Stimulated activated CD4-positive, alpha-beta T cell treated with anti-CD3 and anti-CD28 coated beads, Interleukin-12 subunit alpha, Interleukin-12 subunit beta, amount 100 ng/mL, for 48 hours (primary cell): ENCODE measurements around the gene SRF.
A peak's percentile ranks its signal among the peaks of the same experiment; 100 is the strongest.

ENCODE experiments used
- DNase-seq, 3 donors: peaks; one replicate each; pipeline ENCODE4 v3.0.0-alpha.2; 2020; ENCODE audit warnings: low read depth in 2 of 3, low spot score in 1 of 3

Gene SRF

DNA sequence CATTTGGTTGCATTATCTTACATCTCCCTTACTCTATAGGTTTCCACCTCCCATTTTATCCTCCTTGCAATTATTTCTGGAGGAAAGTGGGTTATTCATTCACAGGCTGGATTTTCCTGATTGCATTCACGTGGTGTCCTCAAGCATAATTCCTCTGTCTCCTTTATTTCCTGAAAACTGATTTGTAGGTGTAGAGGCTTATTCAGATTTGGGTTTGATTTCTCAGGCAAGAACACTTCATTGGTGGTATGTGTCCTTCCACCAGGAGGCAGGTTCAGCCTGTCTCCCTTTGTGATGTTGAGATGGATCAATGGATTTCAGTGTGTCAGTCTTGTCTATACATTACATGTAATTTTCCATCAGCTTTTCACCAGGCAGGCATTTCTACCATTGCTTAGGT, 40.9 kb downstream of the SRF start:
- no peak for DNase-seq

DNA sequence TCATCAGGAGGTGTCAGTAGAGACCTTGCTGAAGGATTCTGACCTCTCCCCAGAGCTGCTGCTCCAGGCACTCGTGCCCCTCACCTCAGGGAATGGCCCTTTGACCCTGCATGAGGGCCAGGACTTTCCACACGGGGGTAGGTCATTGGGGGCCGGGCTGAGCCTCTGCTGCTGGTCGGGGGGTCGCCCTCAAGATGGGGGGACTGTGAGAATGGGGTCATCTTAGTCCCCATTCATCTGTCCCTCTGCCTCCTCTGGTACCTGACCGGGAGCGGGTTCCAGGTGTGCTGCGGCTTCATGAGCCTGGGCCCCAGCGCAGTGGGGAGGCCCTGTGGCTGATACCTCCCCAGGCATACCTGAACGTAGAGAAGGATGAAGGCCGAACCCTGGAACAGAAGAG, 42.4 kb downstream of the SRF start:
- no peak for DNase-seq

DNA sequence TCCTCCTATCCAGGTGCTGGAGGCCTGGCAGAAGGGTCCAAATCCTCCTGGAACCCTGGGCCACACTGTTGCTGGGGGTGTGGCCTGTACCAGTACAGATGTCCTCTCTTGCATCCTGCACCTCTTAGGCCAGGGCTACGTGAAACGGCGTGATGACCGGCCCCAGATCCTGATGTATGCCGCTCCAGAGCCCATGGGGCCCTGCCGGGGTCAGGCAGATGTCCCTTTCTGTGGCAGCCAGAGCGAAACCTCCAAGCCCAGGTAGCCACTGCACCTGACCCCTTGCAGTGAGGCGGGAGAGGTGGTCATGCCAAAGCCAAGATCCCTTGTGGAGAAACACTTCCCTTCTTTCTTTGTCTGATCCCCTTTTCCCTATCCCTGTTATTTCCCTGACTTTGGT, 44.0 kb downstream of the SRF start:
- no peak for DNase-seq

DNA sequence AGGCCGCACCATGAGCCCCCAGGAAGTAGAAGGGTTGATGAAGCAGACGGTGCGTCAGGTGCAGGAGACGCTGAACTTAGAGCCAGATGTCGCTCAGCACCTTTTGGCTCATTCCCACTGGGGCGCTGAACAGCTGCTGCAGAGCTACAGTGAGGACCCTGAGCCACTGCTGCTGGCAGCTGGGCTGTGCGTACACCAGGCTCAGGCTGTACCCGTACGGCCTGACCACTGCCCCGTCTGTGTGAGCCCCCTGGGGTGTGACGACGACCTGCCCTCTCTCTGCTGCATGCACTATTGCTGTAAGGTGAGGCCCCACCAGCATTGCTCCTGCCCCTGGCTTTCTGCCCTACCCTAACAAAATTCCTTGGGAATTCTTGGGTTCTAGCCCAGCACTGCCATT, 45.1 kb downstream of the SRF start:
- no peak for DNase-seq

DNA sequence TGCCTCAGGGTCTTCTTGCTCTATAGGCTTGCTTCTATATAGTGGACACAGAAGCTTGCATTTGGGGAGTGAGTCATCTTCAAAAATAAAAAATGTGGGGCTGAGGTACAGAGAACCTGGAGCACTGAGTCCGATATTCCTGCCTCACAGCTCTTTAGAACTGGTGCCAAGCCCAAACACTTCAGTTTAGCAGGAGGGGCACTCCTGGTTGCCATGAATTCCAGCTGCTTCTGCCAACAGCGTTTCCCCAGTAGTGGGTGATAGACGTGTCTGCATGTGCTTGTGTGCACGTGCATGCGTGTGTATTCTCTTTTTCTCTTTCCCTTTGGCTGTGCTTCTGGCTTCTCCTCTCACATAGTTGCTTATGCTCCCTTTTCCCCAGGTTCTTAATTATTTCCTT, 46.3 kb downstream of the SRF start:
- DNase-seq, result no peak

DNA sequence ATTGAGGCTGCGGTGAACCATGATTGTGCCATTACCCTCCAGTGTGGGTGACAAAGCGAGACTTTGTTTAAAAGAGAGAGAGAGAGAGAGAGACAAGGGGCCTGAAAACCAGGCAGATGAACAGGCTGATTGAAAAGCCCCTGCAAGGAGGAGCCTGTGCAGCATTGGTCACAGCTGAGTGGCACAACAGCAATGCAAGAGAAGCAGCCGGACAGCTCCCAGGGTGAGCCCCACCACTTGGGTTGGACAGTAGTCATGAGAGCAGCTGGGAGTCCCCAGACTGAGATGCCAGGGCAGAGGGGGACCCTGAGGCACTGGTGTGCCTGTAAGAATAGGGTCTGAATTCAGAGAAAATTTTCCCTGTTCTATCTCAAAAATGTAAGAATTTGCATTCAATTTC, 48.0 kb downstream of the SRF start:
- DNase-seq, result no peak

DNA sequence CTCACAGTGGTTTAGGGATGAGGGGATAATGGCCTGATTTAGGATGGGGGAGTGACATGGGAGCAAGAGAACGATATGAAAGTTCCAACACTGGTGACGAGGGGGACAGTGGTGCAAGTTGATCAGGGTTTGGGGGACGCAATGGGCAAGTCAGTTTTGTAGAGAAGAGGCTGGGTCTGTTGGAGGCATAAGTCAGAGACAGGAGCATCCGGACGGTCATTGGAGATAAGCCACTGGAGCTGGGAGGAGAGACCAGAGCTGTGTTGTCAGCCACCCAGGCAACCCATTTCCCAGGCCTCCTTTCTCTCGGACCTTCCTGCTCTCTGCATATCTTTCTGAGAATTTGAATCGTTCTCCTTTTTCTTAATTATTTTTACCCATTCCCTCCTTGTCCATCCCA, 48.7 kb downstream of the SRF start:
- DNase-seq, result no peak

DNA sequence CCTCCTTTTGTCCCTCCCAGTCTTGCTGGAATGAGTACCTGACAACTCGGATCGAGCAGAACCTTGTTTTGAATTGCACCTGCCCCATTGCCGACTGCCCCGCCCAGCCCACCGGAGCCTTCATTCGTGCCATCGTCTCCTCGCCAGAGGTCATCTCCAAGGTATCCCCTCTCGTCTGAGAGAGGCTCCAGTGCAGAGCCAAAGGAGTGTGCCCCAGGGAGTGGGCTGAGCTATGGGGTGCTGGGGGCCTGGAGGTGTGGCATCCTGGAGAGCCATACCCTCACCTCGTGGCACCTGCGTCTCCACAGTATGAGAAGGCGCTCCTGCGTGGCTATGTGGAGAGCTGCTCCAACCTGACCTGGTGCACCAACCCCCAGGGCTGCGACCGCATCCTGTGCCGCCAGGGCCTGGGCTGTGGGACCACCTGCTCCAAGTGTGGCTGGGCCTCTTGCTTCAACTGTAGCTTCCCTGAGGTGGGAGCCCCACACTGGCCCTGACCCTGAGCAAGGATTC, 49.4 kb downstream of the SRF start:
- no peak for DNase-seq

DNA sequence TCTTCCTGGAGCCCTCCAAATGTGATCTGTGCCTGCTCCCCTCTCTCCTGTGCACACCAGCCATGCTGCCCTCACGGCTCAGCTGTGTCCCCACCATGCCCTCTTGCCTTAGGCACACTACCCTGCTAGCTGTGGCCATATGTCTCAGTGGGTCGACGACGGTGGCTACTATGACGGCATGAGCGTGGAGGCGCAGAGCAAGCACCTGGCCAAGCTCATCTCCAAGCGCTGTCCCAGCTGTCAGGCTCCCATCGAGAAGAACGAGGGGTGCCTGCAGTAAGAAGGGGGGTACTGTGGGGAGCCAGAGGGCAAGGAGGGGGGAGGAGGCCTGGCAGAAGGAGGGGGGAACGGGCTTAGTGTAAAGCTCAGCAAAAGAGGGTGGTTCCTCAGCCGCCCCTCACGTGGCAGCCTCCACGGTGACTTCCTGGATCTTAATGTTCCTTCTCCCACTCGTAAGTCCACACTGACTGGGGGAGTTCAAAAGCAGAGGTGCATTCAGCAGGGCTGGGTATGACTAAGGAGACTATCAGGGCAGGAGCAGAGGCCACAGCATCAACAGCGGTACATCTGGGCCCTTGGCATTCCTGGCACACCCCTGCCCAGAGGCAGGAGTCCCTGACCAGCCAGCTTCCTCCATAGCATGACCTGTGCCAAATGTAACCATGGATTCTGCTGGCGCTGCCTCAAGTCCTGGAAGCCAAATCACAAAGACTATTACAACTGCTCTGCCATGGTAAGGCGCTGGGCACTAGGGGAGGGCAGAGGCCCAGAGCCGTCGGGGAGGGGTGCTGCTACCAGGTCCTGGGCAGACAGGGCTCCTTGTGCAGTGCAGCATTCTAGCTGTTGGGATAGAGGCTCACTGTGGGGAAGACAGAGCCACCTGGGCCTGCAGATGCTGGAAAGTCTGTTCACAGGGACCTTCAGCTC, 50.2 kb downstream of the SRF start:
- DNase-seq, result no peak

DNA sequence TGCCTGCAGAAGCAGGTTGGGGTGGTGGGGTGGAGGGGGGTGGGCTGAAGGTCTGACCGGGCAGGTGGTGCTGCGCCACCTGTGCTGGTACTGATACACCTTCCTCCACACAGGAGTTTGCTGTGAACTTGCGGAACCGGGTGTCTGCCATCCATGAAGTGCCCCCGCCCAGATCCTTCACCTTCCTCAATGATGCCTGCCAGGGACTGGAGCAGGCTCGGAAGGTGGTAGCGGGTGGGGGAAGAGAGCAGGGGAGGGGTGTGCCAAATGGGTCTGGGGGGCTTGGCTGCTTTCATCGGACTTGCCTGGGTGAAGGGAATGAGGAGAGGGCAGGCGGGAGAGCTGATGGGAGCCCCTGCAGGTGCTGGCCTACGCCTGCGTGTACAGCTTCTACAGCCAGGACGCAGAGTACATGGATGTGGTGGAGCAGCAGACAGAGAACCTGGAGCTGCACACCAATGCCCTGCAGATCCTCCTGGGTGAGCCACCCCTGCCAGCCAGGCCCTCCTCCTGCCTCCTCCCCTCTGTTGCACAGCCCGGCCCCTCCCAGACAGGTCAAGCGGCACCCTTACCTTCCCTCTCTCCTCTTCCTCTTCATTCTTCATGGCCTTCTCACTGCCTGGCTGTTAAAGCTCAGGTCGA, 51.5 kb downstream of the SRF start:
- DNase-seq, result no peak

DNA sequence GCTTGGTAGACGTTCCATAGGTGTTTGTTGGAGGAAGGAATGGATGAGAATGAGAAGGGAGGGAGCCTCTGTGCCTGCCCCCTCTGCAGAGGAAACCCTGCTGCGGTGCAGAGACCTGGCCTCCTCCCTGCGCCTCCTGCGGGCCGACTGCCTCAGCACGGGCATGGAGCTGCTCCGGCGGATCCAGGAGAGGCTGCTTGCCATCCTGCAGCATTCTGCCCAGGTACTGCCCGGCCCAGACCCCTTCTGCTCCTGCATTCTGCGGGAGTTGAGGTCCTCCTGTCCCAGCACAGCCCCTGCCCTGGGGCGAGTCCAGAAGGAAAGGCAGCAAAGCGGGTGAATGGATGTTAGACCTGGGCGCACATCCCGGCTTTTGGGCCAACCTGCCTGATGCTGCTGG, 52.1 kb downstream of the SRF start:
- no peak for DNase-seq

DNA sequence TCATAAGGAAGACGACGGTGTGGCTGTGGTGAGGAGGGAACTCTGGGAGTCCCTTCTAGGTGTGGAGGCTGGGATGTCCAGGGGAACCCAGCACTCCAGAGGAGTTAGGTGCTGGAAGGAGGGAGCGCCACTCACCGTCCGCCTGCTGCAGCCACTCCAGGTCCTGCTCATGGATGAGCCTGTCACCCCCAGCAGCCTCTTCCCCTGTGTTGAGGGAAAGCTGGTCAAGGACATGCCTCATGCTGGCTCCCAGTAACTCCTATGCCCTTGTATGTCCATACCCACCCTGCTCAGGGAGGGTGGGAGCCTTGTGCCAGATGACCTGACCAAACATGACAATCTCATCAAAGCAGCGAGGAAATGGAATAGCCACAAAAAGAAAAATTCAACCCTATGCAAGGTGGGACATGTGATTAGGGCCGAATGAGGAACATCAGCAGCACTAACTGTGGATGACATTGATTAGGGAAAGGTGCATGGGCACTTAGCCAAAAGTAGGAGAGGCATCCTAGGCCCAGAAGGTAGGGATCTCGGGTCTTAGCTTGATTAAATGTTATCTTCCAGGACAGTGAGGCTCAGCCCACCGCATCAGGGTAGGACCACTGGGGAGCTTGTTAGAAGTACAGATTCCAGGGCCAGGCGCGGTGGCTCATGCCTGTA, 55.3 kb downstream of the SRF start:
- DNase-seq, result no peak

DNA sequence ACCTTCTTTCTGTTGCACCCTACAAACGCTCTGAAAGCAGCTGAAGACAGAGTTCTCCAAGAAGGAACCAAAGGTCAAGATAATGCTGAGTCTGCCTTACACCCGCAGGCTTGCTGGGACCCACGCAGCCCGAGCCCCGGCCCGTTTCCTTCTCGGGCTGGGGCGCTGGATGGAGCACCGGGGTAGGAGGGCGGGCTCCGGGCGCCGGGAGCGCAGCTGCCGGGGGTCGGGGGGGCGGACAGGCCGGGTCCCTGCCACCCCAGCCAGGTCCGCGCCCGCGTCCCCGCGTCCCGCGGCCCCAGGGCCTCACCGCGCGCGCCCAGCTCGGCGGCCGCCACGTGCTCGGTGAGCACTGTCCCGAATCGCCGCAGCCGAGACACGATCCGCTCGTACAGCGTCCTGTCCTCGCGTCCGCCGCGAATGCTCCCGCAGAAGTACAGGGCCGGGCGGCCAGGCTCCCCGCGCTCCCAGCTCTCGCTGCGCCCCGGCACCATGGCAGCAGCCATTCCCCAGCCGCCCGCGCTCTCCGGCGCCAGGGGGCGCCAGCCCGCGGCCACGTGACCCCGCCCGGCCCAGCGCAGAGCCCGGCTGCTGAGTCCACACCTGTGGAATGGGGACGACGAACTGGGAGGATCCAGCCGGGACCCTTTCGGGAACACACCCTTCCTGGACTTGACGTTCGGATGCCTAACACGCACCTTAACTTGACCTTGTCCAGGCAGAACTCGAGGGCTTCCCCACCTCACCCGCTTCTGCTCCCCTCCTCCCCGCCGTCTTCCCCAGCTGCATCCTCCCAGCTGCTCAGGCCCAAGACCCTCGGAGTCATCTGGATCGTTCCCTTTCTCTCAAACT, 58.1 kb downstream of the SRF start, which contains the start of gene DNPH1:
TSS of gene DNPH1 (minus strand) at position 531 of the 852 bp plus-strand sequence. CDS start at position 506, 25 bp downstream.
- peak; percentile 53 to 73 (median 65) for DNase-seq

DNA sequence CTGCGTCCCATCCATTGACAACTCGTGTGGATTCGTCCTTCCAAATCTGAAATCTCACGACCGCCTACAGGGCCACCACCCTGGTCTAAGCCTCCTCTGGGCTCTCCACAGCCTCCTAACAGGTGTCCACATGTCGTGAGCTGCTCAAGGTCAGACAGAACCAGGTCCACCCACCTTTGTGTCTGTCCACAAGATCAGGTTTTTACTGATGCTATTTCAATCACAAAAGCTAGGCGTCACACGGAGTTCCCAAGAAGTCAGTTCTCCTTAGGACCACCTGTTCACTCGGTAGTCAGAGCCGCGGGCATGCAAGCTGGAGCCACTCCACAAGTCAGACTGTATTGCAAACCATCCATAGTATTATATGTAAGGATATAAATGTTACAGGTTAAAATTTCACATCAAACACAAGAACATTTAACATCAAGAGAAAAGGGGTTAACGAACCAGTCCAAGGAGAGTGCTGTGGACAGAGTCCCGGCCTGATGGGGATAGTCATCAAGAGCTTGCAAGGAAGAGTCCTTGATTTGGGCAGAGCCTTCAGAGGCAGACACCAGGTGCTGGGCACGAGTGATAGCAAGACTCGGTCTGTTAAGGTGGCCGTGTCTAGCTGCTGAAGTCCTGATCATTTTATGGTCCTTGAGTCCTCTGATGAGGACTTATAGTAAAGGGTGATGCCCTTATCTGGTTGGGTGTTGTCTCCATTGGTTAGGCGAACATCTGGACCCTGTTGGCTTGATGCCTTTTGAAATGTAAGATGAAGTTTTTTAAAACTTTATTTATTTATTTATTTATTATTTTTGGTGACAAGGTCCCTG, 58.9 kb downstream of the SRF start:
- no peak for DNase-seq

DNA sequence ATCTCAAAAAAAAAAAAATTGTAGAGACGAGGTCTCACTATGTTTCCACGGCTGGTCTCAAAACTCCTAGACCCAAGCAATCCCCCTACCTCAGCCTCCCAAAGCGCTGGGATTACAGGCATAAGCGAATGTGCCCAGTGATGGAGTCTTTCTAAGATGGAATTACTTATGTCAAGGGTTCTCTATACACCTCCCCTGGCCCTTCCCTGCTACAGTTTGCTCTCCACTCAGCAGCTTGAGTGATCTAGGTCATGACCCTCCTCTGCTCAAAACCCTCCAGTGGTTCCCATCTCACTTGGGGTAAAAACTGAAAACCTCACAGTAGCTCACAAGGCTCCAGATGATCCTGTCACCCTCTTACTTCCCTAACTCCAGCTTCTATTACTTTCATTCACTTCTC, 60.0 kb downstream of the SRF start:
- DNase-seq, result no peak
